Measurements from ENCODE around the gene ERGIC2.
"Not testable (repeated sequence)": the region's sequence is repeated elsewhere in the genome, so short reads cannot be mapped to it uniquely, and the experiment has no call there.

The ERGIC2 gene

DNA sequence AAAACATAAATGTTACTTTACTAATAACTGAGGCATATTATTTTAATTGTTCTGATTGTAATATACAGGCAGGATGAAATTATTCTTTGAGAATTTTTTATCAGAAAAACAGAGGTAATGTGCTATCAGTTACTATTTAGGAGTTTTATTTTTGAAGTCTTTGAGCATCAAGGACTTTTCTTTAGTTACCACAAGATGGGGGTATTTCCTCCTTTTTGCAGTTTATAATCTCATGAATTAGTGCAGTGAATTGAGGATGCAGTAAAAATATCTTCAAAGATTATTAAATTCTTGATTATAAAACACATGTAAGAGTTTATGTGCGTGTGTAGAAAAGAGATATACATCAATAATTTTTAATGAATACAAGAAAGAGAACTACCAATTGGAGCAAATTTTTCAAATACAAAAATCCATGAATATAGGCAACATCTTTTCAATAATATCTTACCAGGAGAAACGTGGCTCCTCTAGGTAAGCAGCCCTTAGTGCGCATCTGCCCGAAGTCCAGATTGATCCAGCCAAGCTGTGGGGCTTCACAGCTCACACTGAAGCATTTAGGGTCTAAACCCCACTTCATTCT lies 71.6 kb downstream of the ERGIC2 start:
- no peak overlapping the region for H3K4me3 ChIP-seq (ENCODE audit: low read depth in 1 of 5, low read length in 5 of 5)
- H3K36me3 ChIP-seq (ENCODE audit: control insufficient read depth in 5 of 5, insufficient read depth in 5 of 5, low read length in 5 of 5), result peaks cover 0 to 13% (median 0%) of the 10 kb centered on the region in 5 donors
- H3K4me1 ChIP-seq (ENCODE audit: control insufficient read depth in 5 of 5, insufficient read depth in 5 of 5, low read length in 5 of 5), result peaks cover 0 to 3% (median 0%) of the 10 kb centered on the region in 5 donors
- H3K27ac ChIP-seq (ENCODE audit: low read depth, low read length), result no peak overlapping the region
- no peaks in the 10 kb centered on the region for H3K27me3 ChIP-seq (ENCODE audit: control insufficient read depth in 5 of 5, insufficient read depth in 4 of 5, low read length in 5 of 5)
- no peaks in the 10 kb centered on the region for H3K9me3 ChIP-seq (ENCODE audit: control insufficient read depth in 5 of 5, low read length in 5 of 5)
- H3K9ac ChIP-seq (ENCODE audit: low read length in 5 of 5), result no peak overlapping the region

DNA sequence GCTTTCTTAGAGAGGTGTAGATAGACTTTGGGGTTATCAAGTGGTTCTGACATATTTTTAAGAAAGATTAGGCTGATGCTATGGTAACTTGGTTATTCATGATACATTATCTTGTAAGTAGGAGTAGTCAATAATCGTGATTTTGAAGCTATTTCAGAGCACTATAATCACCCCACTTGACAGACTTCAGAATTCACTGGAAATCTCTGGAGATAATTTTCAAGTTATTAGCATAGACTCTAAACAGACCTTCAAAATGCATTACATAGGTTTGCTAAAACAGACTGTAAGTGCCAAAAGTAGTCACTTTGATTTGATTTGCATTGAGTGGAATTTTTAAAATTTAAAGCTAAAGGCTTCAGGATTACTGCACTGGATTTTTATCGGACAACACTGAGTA lies 74.3 kb downstream of the ERGIC2 start:
- Histone ChIP-seq H3K27me3 (ENCODE audit: control insufficient read depth in 5 of 5, insufficient read depth in 4 of 5, low read length in 5 of 5) (no peaks in the 10 kb centered on the region), H3K4me3 (ENCODE audit: low read depth in 1 of 5, low read length in 5 of 5) (no peak overlapping the region), H3K27ac (ENCODE audit: low read depth, low read length) (no peak overlapping the region), H3K4me1 (ENCODE audit: control insufficient read depth in 5 of 5, insufficient read depth in 5 of 5, low read length in 5 of 5) (peaks cover 0 to 10% (median 6%) of the 10 kb centered on the region in 5 donors), H3K9me3 (ENCODE audit: control insufficient read depth in 5 of 5, low read length in 5 of 5) (no peaks in the 10 kb centered on the region), H3K9ac (ENCODE audit: low read length in 5 of 5) (no peak overlapping the region), H3K36me3 (ENCODE audit: control insufficient read depth in 5 of 5, insufficient read depth in 5 of 5, low read length in 5 of 5) (peaks cover 0 to 3% (median 0%) of the 10 kb centered on the region in 5 donors)

DNA sequence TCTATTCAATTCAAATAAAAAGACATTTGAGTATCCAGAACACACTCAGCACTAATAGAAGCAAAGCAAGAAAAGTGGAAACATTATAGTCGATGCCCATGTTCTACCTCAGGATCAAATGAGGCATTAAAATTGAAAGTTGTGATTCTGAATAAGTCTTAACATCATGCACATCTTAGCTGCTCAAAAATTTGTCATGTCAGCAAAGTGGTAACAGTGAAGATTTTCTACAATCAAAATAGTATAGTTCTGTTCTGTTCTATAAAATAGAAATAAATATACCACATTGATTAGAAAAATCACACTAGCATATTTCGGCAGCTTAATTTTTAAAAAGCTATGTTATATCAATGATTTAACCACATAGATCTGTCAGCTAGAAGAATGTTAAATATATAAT lies 74.7 kb downstream of the ERGIC2 start:
- H3K27me3 ChIP-seq (ENCODE audit: control insufficient read depth in 5 of 5, insufficient read depth in 4 of 5, low read length in 5 of 5), result no peaks in the 10 kb centered on the region
- no peak overlapping the region for H3K4me3 ChIP-seq (ENCODE audit: low read depth in 1 of 5, low read length in 5 of 5)
- H3K36me3 ChIP-seq (ENCODE audit: control insufficient read depth in 5 of 5, insufficient read depth in 5 of 5, low read length in 5 of 5), result peaks cover 0 to 3% (median 0%) of the 10 kb centered on the region in 5 donors
- no peaks in the 10 kb centered on the region for H3K9me3 ChIP-seq (ENCODE audit: control insufficient read depth in 5 of 5, low read length in 5 of 5)
- H3K27ac ChIP-seq (ENCODE audit: low read depth, low read length), result no peak overlapping the region
- peaks cover 0 to 10% (median 6%) of the 10 kb centered on the region in 5 donors for H3K4me1 ChIP-seq (ENCODE audit: control insufficient read depth in 5 of 5, insufficient read depth in 5 of 5, low read length in 5 of 5)
- no peak overlapping the region for H3K9ac ChIP-seq (ENCODE audit: low read length in 5 of 5)

DNA sequence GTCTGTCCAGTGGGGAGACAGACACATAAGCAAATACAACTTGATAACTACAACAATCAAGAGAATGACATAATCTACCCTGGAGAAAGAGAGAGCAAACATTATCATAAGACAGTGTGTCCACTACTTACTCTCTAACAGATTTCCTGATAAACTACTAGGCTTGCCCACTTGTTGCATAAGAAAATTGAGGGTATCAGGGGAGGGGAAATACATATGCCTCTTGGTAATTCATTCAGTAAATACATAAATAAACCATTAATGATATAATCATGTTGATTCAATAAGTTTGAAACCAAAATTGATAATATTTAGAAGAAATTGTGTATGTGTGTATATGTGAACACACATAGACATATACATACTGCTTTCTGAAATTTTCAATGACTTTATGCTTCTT lies 76.6 kb downstream of the ERGIC2 start:
- Histone ChIP-seq H3K27ac (ENCODE audit: low read depth, low read length) (no peak overlapping the region), H3K9ac (ENCODE audit: low read length in 5 of 5) (no peak overlapping the region), H3K4me1 (ENCODE audit: control insufficient read depth in 5 of 5, insufficient read depth in 5 of 5, low read length in 5 of 5) (peaks cover 0 to 10% (median 6%) of the 10 kb centered on the region in 5 donors), H3K9me3 (ENCODE audit: control insufficient read depth in 5 of 5, low read length in 5 of 5) (no peaks in the 10 kb centered on the region), H3K4me3 (ENCODE audit: low read depth in 1 of 5, low read length in 5 of 5) (no peak overlapping the region), H3K36me3 (ENCODE audit: control insufficient read depth in 5 of 5, insufficient read depth in 5 of 5, low read length in 5 of 5) (peaks cover 0 to 3% (median 0%) of the 10 kb centered on the region in 5 donors), H3K27me3 (ENCODE audit: control insufficient read depth in 5 of 5, insufficient read depth in 4 of 5, low read length in 5 of 5) (no peaks in the 10 kb centered on the region)

DNA sequence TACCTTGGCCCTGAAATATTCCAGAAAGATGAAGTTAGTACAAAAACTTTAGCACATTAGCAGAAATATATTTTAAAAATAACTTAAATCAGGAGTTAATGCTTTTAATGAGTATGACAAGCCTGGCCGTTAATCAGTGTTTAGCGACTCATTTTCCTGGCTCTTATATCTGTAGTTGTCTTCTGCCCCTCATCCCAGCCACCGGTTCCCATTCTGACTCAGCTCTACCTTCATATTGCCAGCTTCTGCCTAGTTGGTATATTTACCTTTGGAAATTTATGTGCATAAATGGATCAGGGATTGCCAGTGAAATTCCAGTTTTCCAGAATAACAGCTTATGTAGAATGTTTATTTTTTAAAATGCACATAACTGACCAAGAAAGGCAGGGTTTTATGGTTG lies 79.9 kb downstream of the ERGIC2 start:
- no peak overlapping the region for H3K27ac ChIP-seq (ENCODE audit: low read depth, low read length)
- no peak overlapping the region for H3K9ac ChIP-seq (ENCODE audit: low read length in 5 of 5)
- no peaks in the 10 kb centered on the region for H3K36me3 ChIP-seq (ENCODE audit: control insufficient read depth in 5 of 5, insufficient read depth in 5 of 5, low read length in 5 of 5)
- no peaks in the 10 kb centered on the region for H3K27me3 ChIP-seq (ENCODE audit: control insufficient read depth in 5 of 5, insufficient read depth in 4 of 5, low read length in 5 of 5)
- H3K4me3 ChIP-seq (ENCODE audit: low read depth in 1 of 5, low read length in 5 of 5), result no peak overlapping the region
- H3K4me1 ChIP-seq (ENCODE audit: control insufficient read depth in 5 of 5, insufficient read depth in 5 of 5, low read length in 5 of 5), result peaks cover 0 to 10% (median 6%) of the 10 kb centered on the region in 5 donors
- H3K9me3 ChIP-seq (ENCODE audit: control insufficient read depth in 5 of 5, low read length in 5 of 5), result no peaks in the 10 kb centered on the region

DNA sequence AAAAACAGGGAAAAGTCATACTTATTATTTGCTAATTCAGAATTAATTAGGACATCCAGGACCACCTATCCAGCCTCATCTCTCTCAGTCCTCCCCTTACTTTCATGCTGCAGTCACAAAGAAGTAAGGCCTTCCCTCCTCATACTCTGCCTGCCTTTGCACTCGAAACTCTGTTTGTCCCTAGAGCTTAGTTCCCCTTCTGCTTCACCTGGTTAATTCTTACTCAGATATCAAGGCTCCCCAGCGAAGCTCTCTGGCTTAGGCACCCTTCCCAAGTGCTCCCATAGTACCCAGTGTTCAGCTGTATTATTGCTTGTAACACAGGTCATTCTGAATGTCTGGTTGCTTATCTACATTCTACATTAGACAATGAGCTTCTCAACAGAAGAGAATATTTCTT lies 81.3 kb downstream of the ERGIC2 start:
- Histone ChIP-seq H3K4me3 (ENCODE audit: low read depth in 1 of 5, low read length in 5 of 5) (no peak overlapping the region), H3K27ac (ENCODE audit: low read depth, low read length) (no peak overlapping the region), H3K36me3 (ENCODE audit: control insufficient read depth in 5 of 5, insufficient read depth in 5 of 5, low read length in 5 of 5) (no peaks in the 10 kb centered on the region), H3K4me1 (ENCODE audit: control insufficient read depth in 5 of 5, insufficient read depth in 5 of 5, low read length in 5 of 5) (peaks cover 0 to 10% (median 6%) of the 10 kb centered on the region in 5 donors), H3K9ac (ENCODE audit: low read length in 5 of 5) (no peak overlapping the region), H3K9me3 (ENCODE audit: control insufficient read depth in 5 of 5, low read length in 5 of 5) (no peaks in the 10 kb centered on the region), H3K27me3 (ENCODE audit: control insufficient read depth in 5 of 5, insufficient read depth in 4 of 5, low read length in 5 of 5) (no peaks in the 10 kb centered on the region)

DNA sequence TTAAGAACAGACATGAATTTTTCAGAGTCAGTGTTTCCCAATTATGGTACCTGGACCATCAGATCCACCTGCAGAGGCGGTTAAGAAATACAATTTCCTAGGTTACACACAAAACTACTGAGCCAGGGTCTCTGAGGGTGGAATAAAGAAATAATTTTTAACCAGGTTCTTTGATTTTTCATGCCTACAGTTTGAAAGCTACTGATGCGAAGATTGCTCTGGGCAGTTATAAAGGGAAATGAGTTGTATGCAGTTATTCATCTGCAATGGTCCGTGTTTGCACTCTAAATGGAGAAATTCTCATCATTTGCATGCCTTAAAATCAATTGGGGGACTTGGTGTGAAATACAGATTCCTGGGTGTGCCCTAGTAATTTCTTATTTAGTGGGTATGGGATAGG lies 89.7 kb downstream of the ERGIC2 start:
- H3K4me3 ChIP-seq (ENCODE audit: low read depth in 1 of 5, low read length in 5 of 5), result no peak overlapping the region
- H3K27me3 ChIP-seq (ENCODE audit: control insufficient read depth in 5 of 5, insufficient read depth in 4 of 5, low read length in 5 of 5), result no peaks in the 10 kb centered on the region
- no peaks in the 10 kb centered on the region for H3K36me3 ChIP-seq (ENCODE audit: control insufficient read depth in 5 of 5, insufficient read depth in 5 of 5, low read length in 5 of 5)
- peaks cover 0 to 4% (median 0%) of the 10 kb centered on the region in 5 donors for H3K4me1 ChIP-seq (ENCODE audit: control insufficient read depth in 5 of 5, insufficient read depth in 5 of 5, low read length in 5 of 5)
- H3K27ac ChIP-seq (ENCODE audit: low read depth, low read length), result no peak overlapping the region
- H3K9me3 ChIP-seq (ENCODE audit: control insufficient read depth in 5 of 5, low read length in 5 of 5), result peaks cover 0 to 3% (median 0%) of the 10 kb centered on the region in 5 donors
- H3K9ac ChIP-seq (ENCODE audit: low read length in 5 of 5), result no peak overlapping the region

DNA sequence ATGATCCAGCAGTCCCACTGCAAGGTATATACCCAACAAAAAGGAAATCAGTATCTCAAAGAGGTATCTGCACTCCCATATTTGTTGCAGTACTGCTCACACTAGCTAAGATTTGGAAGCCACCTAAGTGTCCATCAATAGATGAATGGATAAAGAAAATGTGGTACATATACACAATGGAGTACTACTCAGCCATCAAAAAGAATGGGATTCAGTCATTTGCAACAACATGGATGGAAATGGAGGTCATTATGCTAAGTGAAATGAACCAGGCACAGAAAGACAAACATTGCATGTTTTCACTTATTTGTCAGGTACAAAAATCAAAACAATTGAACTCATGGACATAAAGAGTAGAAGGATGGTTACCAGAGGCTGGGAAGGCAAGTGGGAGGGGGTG lies 90.5 kb downstream of the ERGIC2 start:
- not testable (repeated sequence) for H3K4me1 ChIP-seq (ENCODE audit: control insufficient read depth in 5 of 5, insufficient read depth in 5 of 5, low read length in 5 of 5); H3K4me3 ChIP-seq (ENCODE audit: low read depth in 1 of 5, low read length in 5 of 5); H3K36me3 ChIP-seq (ENCODE audit: control insufficient read depth in 5 of 5, insufficient read depth in 5 of 5, low read length in 5 of 5); H3K9ac ChIP-seq (ENCODE audit: low read length in 5 of 5); H3K9me3 ChIP-seq (ENCODE audit: control insufficient read depth in 5 of 5, low read length in 5 of 5); H3K27me3 ChIP-seq (ENCODE audit: control insufficient read depth in 5 of 5, insufficient read depth in 4 of 5, low read length in 5 of 5); H3K27ac ChIP-seq (ENCODE audit: low read depth, low read length)

DNA sequence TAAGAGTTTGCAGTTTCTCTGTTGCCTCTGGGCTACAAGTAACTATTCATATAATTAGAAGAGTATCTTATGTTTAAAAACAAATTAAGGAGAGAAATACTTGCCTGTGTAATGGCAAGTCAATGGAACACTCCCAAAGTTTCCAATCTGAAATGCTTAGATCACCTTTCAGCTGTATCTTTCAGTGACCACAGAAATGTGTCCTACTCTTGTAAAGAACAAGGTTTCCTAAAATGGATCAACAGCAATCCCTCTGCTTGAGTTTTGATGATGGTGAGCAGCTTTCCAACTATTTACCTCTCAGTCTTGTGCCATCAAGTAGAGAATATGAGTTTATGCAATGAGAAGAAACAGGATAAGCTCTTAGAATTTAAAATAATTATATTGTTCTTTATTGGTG lies 92.9 kb downstream of the ERGIC2 start:
- Histone ChIP-seq H3K9ac (ENCODE audit: low read length in 5 of 5) (no peak overlapping the region), H3K27ac (ENCODE audit: low read depth, low read length) (no peak overlapping the region), H3K36me3 (ENCODE audit: control insufficient read depth in 5 of 5, insufficient read depth in 5 of 5, low read length in 5 of 5) (no peaks in the 10 kb centered on the region), H3K27me3 (ENCODE audit: control insufficient read depth in 5 of 5, insufficient read depth in 4 of 5, low read length in 5 of 5) (no peaks in the 10 kb centered on the region), H3K4me3 (ENCODE audit: low read depth in 1 of 5, low read length in 5 of 5) (no peak overlapping the region), H3K9me3 (ENCODE audit: control insufficient read depth in 5 of 5, low read length in 5 of 5) (peaks cover 0 to 3% (median 0%) of the 10 kb centered on the region in 5 donors), H3K4me1 (ENCODE audit: control insufficient read depth in 5 of 5, insufficient read depth in 5 of 5, low read length in 5 of 5) (peaks cover 0 to 7% (median 0%) of the 10 kb centered on the region in 5 donors)

DNA sequence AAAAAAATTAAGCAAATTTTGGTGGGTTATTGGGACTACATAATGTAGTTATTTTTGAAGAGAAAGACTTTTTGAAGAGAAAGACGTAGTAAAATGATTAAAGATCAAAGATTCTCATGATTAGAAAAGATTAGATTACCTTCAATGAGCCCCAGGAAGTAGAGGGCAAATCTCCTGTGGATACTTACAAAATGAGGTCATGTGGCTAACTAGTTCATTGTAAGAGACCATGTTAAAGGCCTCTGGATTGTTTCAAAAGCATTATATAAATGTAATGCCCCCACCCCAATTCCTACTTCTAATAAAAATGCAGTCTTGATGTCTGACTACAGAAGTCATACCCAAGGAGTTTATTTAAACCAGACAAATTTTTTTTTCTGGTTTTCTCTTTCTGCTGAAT lies 93.3 kb downstream of the ERGIC2 start:
- Histone ChIP-seq H3K36me3 (ENCODE audit: control insufficient read depth in 5 of 5, insufficient read depth in 5 of 5, low read length in 5 of 5) (no peaks in the 10 kb centered on the region), H3K4me1 (ENCODE audit: control insufficient read depth in 5 of 5, insufficient read depth in 5 of 5, low read length in 5 of 5) (peaks cover 0 to 10% (median 2%) of the 10 kb centered on the region in 5 donors), H3K27ac (ENCODE audit: low read depth, low read length) (no peak overlapping the region), H3K27me3 (ENCODE audit: control insufficient read depth in 5 of 5, insufficient read depth in 4 of 5, low read length in 5 of 5) (no peaks in the 10 kb centered on the region), H3K9ac (ENCODE audit: low read length in 5 of 5) (no peak overlapping the region), H3K9me3 (ENCODE audit: control insufficient read depth in 5 of 5, low read length in 5 of 5) (peaks cover 0 to 3% (median 0%) of the 10 kb centered on the region in 5 donors), H3K4me3 (ENCODE audit: low read depth in 1 of 5, low read length in 5 of 5) (no peak overlapping the region)
